ENCODE data around the gene TSPAN2.

The TSPAN2 gene

DNA sequence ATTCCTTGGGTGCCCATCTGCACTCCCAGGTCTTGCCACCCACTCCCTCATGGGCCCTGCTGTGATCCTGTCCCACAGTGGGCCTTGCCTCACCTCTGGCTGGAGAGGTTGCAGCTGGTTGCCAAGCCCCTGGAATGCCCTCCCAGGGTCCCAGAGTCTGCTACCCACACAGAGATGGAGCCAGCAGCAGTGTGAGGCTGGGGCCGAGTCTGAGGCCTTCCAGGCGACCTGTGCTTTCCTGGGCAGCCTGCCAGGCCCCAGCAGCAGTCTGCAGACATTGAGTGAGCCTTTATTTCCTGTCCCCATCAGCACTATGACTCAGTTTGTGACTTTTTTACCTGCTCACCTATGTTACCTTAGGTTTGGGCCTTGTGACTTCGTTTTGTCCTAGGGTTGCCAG, 25.0 kb upstream of the TSPAN2 start:
- no peak for DNase-seq (ENCODE audit: extremely low read depth in 1 of 2, low read depth in 1 of 2)

- DNase-seq (ENCODE audit: extremely low read depth in 1 of 2, low read depth in 1 of 2), result no peak
Observed at GRCh38 chr1:115113766-115114165, 24.5 kb upstream of the TSPAN2 start.

DNA sequence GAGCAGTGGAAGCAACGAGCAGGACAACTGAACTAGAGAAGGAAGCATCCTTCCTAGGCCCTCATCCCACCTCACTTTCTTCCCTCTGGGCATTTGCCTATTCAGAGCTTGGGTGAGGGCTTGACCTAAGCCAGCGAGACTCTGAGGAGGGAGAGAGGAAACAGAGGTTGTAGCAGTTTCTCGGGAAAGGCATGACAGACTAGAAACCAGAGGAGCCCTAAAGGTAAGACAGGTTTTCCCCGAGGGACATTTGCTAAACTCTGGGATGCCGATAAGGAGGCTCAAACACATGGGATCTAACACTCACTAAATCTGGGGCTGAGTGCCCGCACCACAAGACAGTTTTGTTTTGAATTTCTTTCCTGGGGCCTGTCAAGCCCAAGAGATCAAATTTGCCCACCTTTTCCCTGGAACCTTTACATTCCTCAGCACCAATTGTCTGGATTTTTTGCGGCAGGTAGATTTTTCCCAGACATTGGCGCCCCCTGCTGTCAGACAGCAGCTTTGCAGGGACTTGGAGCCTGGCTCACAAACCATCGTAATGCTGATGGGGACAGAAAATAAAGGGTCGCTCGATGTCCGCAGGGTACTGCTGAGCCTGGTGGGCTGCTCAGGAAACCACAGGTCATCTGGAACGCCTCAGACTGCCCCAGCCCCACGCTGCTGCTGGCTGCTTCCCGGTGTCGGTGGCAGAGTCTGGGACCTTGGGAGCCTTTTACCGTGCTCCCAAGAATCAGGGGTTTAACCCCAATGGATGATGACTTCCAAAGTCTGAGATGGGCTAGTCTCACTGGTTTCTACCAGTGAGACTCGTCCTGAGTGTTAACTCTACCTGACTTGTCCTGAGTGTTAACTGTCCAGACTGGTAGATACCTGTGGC, 23.4 kb upstream of the TSPAN2 start:
- DNase-seq (ENCODE audit: extremely low read depth in 1 of 2, low read depth in 1 of 2), result no peak

DNA sequence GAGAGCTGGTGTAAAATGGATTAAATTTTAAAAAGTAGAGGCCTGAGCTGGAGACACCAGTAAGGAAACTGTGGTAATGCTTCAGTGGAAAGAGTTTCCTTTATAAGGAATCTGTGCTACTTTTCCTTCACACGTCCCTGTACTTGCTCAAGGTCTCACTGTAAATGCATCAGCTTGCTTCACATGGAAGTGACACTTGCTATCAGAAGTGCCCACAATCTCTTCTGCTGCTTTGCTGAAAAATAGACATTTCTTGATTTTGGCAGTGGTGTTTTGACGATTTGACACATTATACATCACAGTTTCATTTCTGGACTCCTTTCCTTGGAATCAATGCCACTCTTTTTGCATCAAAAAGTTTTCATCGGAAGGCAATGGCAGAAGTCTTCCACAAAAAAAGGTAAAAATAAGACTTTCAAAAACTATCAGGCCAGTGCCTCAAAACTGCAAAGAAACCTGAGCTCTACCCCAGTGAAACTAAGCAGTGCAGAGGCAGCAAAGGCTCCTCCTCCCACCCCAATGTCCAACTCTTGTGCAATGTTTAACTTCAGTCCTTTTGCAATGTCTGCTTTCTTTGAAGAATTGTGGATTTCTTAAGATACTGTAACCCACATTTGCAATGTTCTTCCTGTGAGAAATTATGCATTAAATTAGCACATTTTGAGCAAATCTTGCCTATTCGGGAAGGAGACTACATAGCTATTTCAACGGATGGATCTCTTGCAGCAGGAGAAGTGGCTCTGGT, 18.4 kb upstream of the TSPAN2 start:
- DNase-seq (ENCODE audit: extremely low read depth in 1 of 2, low read depth in 1 of 2), result no peak

- no peak for DNase-seq (ENCODE audit: extremely low read depth in 1 of 2, low read depth in 1 of 2)
Observed at GRCh38 chr1:115105831-115106230, 16.5 kb upstream of the TSPAN2 start.

DNA sequence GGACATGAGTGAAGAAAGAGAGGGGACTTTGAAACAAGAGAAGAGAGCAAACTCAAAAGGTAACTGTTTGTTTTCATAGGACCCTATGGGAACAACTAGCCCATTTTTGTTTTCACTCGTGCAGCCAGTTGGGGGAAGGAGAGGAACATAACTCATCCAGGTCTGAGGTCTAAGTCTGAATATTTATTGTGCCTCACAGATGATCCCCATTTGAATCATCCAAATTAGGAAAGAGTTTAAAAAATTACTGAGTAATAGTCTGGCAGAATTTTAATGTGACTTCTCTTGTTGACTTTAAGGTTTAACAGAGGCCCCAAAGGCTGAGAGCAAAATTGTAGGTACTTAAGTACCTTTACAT, 10.4 kb upstream of the TSPAN2 start:
- DNase-seq (ENCODE audit: extremely low read depth in 1 of 2, low read depth in 1 of 2), result peak in 1 of 2 donors; percentile 11

- DNase-seq (ENCODE audit: extremely low read depth in 1 of 2, low read depth in 1 of 2), result peak in 1 of 2 donors; percentile 37
Observed at GRCh38 chr1:115098979-115099692, 9.8 kb upstream of the TSPAN2 start.

DNA sequence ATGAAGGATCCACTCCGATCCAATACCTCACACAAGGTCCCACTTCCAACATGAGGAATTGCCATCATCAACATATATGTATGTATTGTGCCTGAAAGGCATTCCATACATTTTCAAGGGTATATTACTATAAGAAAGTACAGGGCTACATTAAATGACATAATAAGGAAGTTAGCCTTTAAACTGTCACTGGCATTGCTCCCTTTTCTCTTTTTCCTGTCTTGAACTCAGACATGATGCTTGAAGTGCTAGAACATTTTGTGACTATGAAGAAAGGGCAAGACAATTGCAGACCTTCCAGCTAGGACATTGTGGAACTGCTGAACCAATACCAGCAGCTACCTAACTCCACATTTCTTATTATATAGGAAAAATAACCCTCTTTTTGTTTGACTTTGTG, 2.9 kb upstream of the TSPAN2 start:
- no peak for DNase-seq (ENCODE audit: extremely low read depth in 1 of 2, low read depth in 1 of 2)

- no peak for DNase-seq (ENCODE audit: extremely low read depth in 1 of 2, low read depth in 1 of 2)
Observed at GRCh38 chr1:115091572-115091971, 2.3 kb upstream of the TSPAN2 start.

DNA sequence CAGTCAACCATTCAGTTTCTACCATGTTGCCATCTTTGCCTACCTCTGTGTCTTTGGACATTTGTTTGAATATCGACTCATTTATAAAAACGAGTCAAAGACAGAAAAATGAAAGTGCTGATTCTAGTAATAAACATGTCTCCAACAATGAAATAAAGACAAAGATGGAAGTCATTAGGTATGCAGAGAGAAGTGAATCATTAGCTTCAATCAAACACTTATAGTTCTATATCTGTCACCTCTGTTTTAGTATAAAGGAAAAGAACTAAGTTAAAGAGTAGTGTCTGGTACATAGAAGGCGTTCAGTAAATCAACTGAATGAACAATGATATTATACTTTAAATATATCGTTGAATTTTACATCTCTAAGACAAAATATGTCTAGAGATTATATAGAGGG, 1.7 kb upstream of the TSPAN2 start:
- no peak for DNase-seq (ENCODE audit: extremely low read depth in 1 of 2, low read depth in 1 of 2)

DNA sequence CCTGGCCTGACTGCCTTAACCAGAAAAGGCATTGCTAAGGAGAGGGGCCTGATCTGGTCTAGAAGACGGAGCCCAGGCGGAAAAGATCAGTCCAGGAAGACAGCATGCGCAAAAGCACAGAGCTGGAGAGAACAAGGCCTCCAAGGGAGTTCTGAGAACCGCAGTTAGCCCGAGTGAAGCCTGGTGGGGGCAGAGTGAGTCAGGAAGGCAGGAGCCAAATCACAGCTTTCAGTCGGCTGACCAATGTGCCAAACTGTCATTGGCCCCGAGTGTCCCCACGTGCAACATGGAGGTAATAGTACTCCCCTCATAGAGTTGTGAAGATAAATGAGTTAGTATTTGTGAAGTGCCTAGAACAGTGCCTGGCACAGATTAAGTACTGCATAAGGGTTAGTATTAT, 1.2 kb upstream of the TSPAN2 start:
- no peak for DNase-seq (ENCODE audit: extremely low read depth in 1 of 2, low read depth in 1 of 2)

DNA sequence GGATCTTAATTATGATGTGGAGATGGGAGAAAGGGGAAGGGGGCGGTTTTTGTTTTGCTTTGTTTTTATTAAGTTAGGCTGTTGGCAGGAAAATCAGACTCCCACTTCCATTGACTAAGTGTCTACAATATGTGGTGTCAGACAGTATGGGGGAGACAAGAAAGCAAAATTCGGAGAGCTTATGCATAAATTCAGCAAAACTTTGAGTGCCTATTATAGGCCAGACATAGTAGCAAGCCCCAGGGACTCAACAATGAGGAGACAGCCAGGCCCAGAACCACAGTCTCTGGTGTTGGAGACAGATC, 835 bp upstream of the TSPAN2 start:
- no peak for DNase-seq (ENCODE audit: extremely low read depth in 1 of 2, low read depth in 1 of 2)

DNA sequence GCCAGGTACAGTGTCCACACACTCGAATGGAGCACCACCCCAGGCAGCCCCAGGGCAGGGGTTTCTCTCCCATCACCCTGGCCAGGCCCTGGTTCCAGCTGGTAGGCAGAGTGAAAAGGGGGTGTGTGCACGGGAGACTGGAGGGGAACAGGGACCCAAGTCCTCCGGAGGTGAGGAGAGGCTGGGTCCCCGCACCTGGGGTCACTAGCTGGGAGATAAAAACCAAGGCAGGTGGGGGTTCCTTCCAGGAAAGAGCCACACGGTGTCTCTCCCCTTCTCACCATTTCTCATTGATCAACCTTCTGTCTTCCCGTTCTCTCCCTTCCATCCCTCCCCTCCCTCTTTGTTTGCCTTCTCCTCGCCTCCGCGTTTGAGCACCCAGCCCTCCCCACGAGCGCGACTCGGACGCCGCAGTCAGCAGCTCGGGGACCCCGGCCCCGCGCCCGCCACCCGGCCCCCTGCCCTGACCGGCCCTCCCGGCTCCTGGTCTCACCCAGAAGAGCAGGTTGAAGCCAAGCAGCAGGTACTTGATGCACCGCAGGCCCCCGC, 358 bp downstream of the TSPAN2 start:
- no peak for DNase-seq (ENCODE audit: extremely low read depth in 1 of 2, low read depth in 1 of 2)

DNA sequence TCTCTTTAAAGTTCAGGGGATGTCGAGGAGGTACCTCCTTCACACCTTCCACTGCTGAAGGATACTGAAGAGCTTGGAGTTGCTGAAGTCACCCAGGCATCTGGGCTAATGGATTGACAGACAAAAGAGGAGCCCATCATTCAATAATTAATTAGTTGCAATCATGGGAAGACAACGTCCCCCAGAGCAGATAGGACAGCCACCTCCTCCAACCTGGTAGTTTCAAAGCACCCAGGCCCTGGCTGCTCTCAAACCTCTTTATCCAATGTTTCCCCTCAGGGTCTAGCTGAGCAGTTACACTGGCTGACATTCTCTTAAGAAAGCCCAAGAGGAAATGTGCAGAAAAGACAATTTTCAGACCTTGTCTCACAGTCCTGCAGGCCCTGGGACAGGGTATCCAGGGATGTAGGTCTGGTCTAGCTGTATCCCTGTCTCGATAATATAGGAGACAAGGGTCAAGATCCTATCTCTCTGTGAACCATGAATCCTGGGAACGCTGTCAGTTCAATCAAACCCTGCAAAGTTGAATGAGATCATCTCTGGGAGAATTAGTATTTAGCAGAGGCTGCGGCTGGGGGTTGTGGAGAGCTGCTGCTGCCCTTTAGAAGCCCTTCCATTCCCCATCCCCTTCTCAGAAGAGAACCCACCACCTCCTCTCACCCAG, 1.1 kb downstream of the TSPAN2 start:
- no peak for DNase-seq (ENCODE audit: extremely low read depth in 1 of 2, low read depth in 1 of 2)

DNA sequence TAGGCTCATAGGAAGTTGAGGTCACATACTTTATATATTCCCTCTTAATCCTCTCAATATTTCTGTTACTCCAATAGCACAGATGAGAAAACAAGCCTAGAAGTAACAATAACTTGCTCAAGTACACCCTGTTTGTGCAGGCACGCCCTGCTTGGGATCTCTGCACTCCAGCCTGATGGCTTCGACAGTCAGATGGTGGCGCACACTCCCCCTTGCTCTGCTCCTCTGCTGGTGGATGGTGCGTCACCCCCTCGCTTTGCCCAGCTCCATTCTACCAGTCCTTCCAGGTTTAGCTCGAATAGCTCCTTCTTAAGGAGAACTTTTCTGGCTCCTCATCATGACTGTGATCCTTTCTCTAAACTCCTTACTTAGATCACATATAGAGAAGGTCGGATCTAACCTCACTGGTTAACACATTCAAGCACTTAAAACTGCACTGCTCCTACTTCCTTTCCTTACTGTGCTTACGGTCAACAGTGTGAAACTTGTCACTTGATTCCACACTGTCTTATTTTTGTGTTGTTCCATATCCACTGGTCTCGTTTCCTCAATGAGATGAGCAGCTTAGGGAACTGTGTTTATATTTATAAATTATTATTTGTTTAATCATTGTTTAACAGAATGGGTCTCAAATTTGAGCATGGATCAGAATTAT, 3.0 kb downstream of the TSPAN2 start:
- DNase-seq (ENCODE audit: extremely low read depth in 1 of 2, low read depth in 1 of 2), result no peak

DNA sequence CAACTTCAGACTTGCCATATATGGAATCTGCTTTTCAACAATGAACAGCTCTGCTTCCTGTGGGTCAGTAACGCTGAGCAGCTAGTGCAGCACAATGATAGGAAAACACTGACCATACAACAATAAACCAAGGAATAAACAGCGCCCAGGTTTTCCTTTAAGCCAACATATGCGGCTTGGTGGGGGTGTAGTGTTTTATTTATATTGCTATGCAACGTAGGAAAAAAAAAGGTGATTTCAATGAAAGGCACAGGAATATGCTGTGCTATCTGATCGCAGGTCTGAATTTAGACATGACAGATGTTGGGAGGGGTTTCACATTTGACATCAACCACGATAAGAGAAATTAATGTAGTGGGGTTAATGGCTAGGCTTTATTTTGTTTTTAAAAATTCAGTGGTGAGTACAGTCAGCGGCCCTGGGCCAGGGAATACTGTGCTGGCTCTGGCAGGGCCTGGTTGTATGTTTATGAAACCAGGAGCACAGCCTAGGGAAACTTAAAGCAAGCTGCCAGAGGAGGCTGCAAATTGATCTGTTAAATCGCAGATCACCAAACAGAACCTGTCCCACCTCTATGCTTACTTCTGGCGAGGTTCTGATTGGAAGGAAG, 4.3 kb downstream of the TSPAN2 start:
- no peak for DNase-seq (ENCODE audit: extremely low read depth in 1 of 2, low read depth in 1 of 2)

DNA sequence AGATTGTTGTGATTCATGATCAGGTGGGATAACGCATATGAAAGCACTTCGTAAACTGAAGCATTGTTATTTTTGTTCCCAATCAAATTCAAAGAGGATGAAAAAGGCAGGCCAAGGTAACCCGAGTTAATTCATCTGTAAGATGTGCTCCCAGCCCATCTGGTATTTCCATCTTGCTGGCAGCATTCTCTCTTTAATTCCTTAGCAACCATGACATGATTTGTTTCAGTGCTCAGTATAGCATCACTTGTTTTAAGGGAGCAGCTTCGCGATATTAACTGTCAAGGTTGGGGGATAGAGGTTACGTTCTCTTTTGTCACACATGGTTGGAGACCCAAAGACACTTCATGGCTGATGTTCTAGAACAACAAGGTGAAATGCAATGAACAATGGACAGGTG, 6.4 kb downstream of the TSPAN2 start:
- DNase-seq (ENCODE audit: extremely low read depth in 1 of 2, low read depth in 1 of 2), result no peak

- no peak for DNase-seq (ENCODE audit: extremely low read depth in 1 of 2, low read depth in 1 of 2)
Observed at GRCh38 chr1:115078708-115079107, 10.6 kb downstream of the TSPAN2 start.

GRCh38 chr1:115077984-115078330, 11.3 kb downstream of the TSPAN2 start:
- DNase-seq (ENCODE audit: extremely low read depth in 1 of 2, low read depth in 1 of 2), result no peak

GRCh38 chr1:115077286-115077983, 11.9 kb downstream of the TSPAN2 start:
- no peak for DNase-seq (ENCODE audit: extremely low read depth in 1 of 2, low read depth in 1 of 2)
